Measurements from ENCODE around the gene VPS50. TPM values are rescaled to one million over a fixed set of nuclear protein-coding genes. Genes with fewer than 3 reads are reported as not detected.

VPS50 gene
- total and polyA plus RNA-seq, 2 donors (not counting 3 experiments of a cell fraction or from before 2014, with no cell fraction given) = 6.6 to 25.6 TPM

- TF ChIP-seq POLR2AphosphoS5 (IDR thresholded peaks at IDR 0.05; ENCODE audit: insufficient read depth, low read depth, low read length) = no peak
- no peak overlapping the region for H2AFZ ChIP-seq (ENCODE audit: low read depth, low read length)
- POLR2A ChIA-PET = no interaction called here
- H3K9me1 ChIP-seq (replicated peaks; ENCODE audit: control insufficient read depth, extremely low read depth, insufficient read depth, low read length) = no peaks in the 10 kb centered on the region
- no peaks in the 10 kb centered on the region for H3K4me1 ChIP-seq (ENCODE audit: control insufficient read depth, extremely low read depth, insufficient read depth, low read length)
- no peaks in the 10 kb centered on the region for H4K20me1 ChIP-seq (replicated peaks; ENCODE audit: control insufficient read depth, extremely low read depth, insufficient read depth, low read length)
- no peaks in the 10 kb centered on the region for H3K79me2 ChIP-seq (ENCODE audit: control insufficient read depth, insufficient read depth, low read length)
- H3K9ac ChIP-seq (replicated peaks; ENCODE audit: extremely low read depth, insufficient read depth, low read length) = no peak overlapping the region
- CTCF ChIA-PET = no interaction called here
- H3K4me2 ChIP-seq (ENCODE audit: insufficient read depth, low read length) = no peak overlapping the region
- BruUV-seq (replicated peaks) = no TSS peak
- DNase-seq (ENCODE audit: low read depth, low spot score) (no peak), FAIRE-seq (no peak)
- peaks cover 2 to 13% of the 10 kb centered on the region in 2 experiments for H3K27me3 ChIP-seq (ENCODE audit: control insufficient read depth in 2 of 2, insufficient read depth in 2 of 2, low read length in 2 of 2)
- intact Hi-C loops (cut with micrococcal nuclease) = no loop called here
- no peak overlapping the region for H3K4me3 ChIP-seq (replicated peaks in 1 of 3; ENCODE audit: insufficient read depth in 1 of 3, low read depth in 1 of 3, low read length in 3 of 3)
- dilution Hi-C loops (cut with MboI; ENCODE audit: extremely low pct_ligation_motif_present, low sequenced_read_pairs) = no loop called here
- H3K27ac ChIP-seq (ENCODE audit: insufficient read depth, low read depth, low read length) = no peak overlapping the region
- H3K36me3 ChIP-seq (ENCODE audit: control insufficient read depth in 2 of 2, extremely low read depth in 1 of 2, insufficient read depth in 2 of 2, low read length in 2 of 2) = no peaks in the 10 kb centered on the region
- no peaks in the 10 kb centered on the region for H3K9me3 ChIP-seq (replicated peaks; ENCODE audit: control insufficient read depth, insufficient read depth, low read length)
Measured at GRCh38 chr7:93203496-93203895, 28.7 kb upstream of the VPS50 start.

GRCh38 chr7:93205046-93205445, 27.1 kb upstream of the VPS50 start:
- Histone ChIP-seq H2AFZ (ENCODE audit: low read depth, low read length) (no peak overlapping the region), H3K79me2 (ENCODE audit: control insufficient read depth, insufficient read depth, low read length) (no peaks in the 10 kb centered on the region), H4K20me1 (replicated peaks; ENCODE audit: control insufficient read depth, extremely low read depth, insufficient read depth, low read length) (no peaks in the 10 kb centered on the region), H3K27ac (ENCODE audit: insufficient read depth, low read depth, low read length) (no peak overlapping the region), H3K9ac (replicated peaks; ENCODE audit: extremely low read depth, insufficient read depth, low read length) (no peak overlapping the region), H3K9me3 (replicated peaks; ENCODE audit: control insufficient read depth, insufficient read depth, low read length) (no peaks in the 10 kb centered on the region), H3K4me1 (ENCODE audit: control insufficient read depth, extremely low read depth, insufficient read depth, low read length) (no peaks in the 10 kb centered on the region), H3K4me3 (replicated peaks in 1 of 3; ENCODE audit: insufficient read depth in 1 of 3, low read depth in 1 of 3, low read length in 3 of 3) (no peak overlapping the region), H3K9me1 (replicated peaks; ENCODE audit: control insufficient read depth, extremely low read depth, insufficient read depth, low read length) (no peaks in the 10 kb centered on the region), H3K4me2 (ENCODE audit: insufficient read depth, low read length) (no peak overlapping the region), H3K27me3 (ENCODE audit: control insufficient read depth in 2 of 2, insufficient read depth in 2 of 2, low read length in 2 of 2) (peaks cover 0 to 17% of the 10 kb centered on the region in 2 experiments), H3K36me3 (ENCODE audit: control insufficient read depth in 2 of 2, extremely low read depth in 1 of 2, insufficient read depth in 2 of 2, low read length in 2 of 2) (no peaks in the 10 kb centered on the region)
- DNase-seq (ENCODE audit: low read depth, low spot score) (no peak), FAIRE-seq (no peak)
- dilution Hi-C loops (cut with MboI; ENCODE audit: extremely low pct_ligation_motif_present, low sequenced_read_pairs) (no loop called here), intact Hi-C loops (cut with micrococcal nuclease) (no loop called here)
- POLR2A ChIA-PET = no interaction called here
- BruUV-seq (replicated peaks) = no TSS peak
- CTCF ChIA-PET = no interaction called here
- TF ChIP-seq POLR2A (IDR thresholded peaks at IDR 0.05; ENCODE audit: low read depth, low read length) (no peak), JUN (IDR thresholded peaks at IDR 0.05; ENCODE audit: borderline replicate concordance, insufficient read depth, insufficient read length, low read depth) (no peak), GATA2 (IDR thresholded peaks at IDR 0.05; ENCODE audit: insufficient read depth, insufficient read length, low read depth, low read length) (no peak), MYC (IDR thresholded peaks at IDR 0.05; ENCODE audit: low read depth, low read length) (no peak), MAX (IDR thresholded peaks at IDR 0.05; ENCODE audit: insufficient read depth, insufficient read length) (no peak), POLR2AphosphoS5 (IDR thresholded peaks at IDR 0.05; ENCODE audit: insufficient read depth, low read depth, low read length) (no peak), FOS (IDR thresholded peaks at IDR 0.05; ENCODE audit: borderline replicate concordance, insufficient read depth, low read length) (no peak), CTCF (IDR thresholded peaks at IDR 0.05; ENCODE audit: extremely low read depth in 1 of 2, insufficient read depth in 1 of 2, low read depth in 1 of 2, low read length in 2 of 2) (no peak), EZH2 (IDR thresholded peaks at IDR 0.05; ENCODE audit: borderline replicate concordance, low read depth, low read length, severe bottlenecking) (no peak)
